Astrocyte of the spinal cord (primary cell): ENCODE data around the gene HSDL1.

Experiments used
- DNase-seq: peaks from one replicate; pipeline ENCODE4 v3.0.0; 2011; ENCODE audit warnings: low read depth, low spot score
- H3K4me3 ChIP-seq: 2 replicates; pipeline ENCODE4 v1.5.1; 2011; ENCODE audit warnings: low read depth, mild to moderate bottlenecking, low read length, moderate library complexity
- CTCF ChIP-seq: IDR thresholded peaks from 2 replicates; pipeline ENCODE4 v1.5.1; 2012; ENCODE audit warnings: low read depth, mild to moderate bottlenecking, low read length, inconsistent platforms
- in situ Hi-C: cut with HindIII; loops from 2 replicates; pipeline ENCODE4 v1.10.0; 2017; ENCODE audit warnings: low sequenced_read_pairs

HSDL1 gene

DNA sequence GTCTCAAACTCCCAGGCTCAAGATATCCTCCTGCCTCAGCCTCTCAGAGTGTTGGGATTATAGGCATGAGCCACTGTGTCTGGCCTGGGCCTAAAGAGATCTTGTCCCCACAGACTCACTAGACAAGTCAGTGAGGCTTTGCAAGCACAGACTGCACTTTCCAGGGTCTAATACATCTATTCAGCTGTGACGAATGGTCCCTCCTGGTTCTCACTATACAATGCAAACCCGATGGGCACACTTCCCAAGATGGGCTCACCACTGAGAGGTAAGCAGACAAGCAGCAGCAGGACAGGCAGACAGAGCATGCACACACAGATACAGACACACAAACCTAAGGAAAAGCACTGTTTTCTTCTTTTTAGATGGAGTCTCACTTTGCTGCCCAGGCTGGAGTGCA is 37.1 kb downstream of the HSDL1 start:
- H3K4me3 ChIP-seq: no peak overlapping the region
- in situ Hi-C loops: no loop called here
- no peak for DNase-seq
- TF ChIP-seq CTCF: no peak

GRCh38 chr16:84105948-84106740 is 38.8 kb downstream of the HSDL1 start:
- in situ Hi-C loops: no loop called here
- H3K4me3 ChIP-seq: no peak overlapping the region
- no peak for DNase-seq
- no peak for TF ChIP-seq CTCF

DNA sequence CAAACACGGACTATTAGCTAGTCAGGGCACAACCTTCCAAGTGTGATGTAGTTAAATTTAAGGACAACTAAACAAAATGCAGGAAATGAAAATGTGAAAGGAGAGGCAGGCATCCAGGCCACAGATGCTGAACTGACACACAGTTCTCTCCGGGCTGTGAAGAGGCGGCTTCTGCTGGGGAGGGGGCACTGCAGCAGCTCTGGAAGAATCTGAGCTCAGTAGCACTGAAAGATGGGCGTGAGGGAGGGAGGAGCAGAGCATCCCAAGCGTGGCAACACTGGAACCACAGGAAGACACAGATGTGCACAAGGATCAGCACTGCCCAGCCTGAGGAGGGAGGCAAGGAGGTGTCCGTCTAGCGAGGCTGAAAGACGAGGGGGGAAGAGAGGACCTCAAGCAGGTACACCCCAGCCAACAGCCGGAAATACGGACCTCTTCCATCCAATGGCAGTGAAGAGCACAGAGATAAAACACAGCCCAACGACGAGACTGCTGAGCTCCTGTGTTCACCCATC is 39.6 kb downstream of the HSDL1 start:
- no peak overlapping the region for H3K4me3 ChIP-seq
- DNase-seq: no peak
- in situ Hi-C loops: no loop called here
- TF ChIP-seq CTCF: no peak

DNA sequence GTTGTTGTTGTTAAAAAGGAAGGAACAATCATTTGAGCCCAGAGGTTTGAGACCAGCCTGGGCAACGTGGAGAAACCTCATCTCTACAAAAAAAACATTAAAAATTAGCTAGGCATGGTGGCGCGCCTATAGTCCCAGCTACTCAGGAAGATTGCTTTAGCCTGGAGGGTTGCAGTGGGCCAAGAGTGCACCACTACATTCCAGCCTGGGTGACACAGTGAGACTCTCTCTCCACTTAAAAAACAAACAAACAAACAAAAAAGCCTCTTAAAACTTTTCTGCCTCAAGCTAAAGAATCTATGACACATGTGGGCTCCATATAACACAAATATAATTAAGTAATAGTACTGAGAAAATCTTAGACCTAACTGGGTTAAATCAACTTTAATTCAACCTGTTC is 40.7 kb downstream of the HSDL1 start:
- no peak for DNase-seq
- in situ Hi-C loops: no loop called here
- H3K4me3 ChIP-seq: no peak overlapping the region
- no peak for TF ChIP-seq CTCF

GRCh38 chr16:84103678-84104077 is 41.3 kb downstream of the HSDL1 start:
- H3K4me3 ChIP-seq: no peak overlapping the region
- TF ChIP-seq CTCF: no peak
- in situ Hi-C loops: no loop called here
- DNase-seq: no peak

DNA sequence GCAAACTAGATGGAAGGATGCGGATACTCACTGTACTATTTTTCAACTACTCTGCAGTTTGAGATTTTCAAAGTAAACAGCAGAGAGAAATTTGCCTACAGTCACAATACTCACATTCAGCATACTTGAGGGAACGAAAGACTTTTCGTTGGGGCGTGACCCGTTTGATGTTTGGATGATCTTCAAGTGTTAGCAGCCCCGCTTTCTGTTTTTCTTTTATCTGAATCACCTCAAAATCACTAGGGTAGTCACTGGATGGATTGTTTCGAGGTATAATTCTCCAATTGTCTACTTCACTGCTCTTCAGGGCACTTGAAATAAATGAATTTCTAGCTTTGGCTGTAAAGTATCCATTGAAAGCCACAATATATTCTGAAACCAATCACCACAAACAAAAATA is 46.0 kb downstream of the HSDL1 start:
- no peak for TF ChIP-seq CTCF
- in situ Hi-C loops: no loop called here
- DNase-seq: peak; percentile 38
- H3K4me3 ChIP-seq: no peak overlapping the region
